ENCODE results near the gene GOLGA7B.

GOLGA7B gene

GRCh38 chr10:97820096-97820704 is 29.4 kb upstream of the GOLGA7B start:
- H3K27me3 ChIP-seq (ENCODE audit: control insufficient read depth, insufficient read depth, low read length) = no peaks in the 10 kb centered on the region
- no peaks in the 10 kb centered on the region for H3K36me3 ChIP-seq (ENCODE audit: control insufficient read depth, insufficient read depth, low read length)
- no peak overlapping the region for H3K9ac ChIP-seq (ENCODE audit: low read length)
- no peak overlapping the region for H3K4me3 ChIP-seq (ENCODE audit: low read length)
- no peaks in the 10 kb centered on the region for H3K4me1 ChIP-seq (ENCODE audit: control insufficient read depth, insufficient read depth, low read length)
- no peak overlapping the region for H3K27ac ChIP-seq (ENCODE audit: low read depth, low read length)

GRCh38 chr10:97821308-97822038 is 28.2 kb upstream of the GOLGA7B start:
- H3K9ac ChIP-seq (ENCODE audit: low read length) = no peak overlapping the region
- H3K36me3 ChIP-seq (ENCODE audit: control insufficient read depth, insufficient read depth, low read length) = no peaks in the 10 kb centered on the region
- H3K4me3 ChIP-seq (ENCODE audit: low read length) = no peak overlapping the region
- H3K27me3 ChIP-seq (ENCODE audit: control insufficient read depth, insufficient read depth, low read length) = no peaks in the 10 kb centered on the region
- H3K27ac ChIP-seq (ENCODE audit: low read depth, low read length) = no peak overlapping the region
- no peaks in the 10 kb centered on the region for H3K4me1 ChIP-seq (ENCODE audit: control insufficient read depth, insufficient read depth, low read length)

- H3K9ac ChIP-seq (ENCODE audit: low read length) = no peak overlapping the region
- no peaks in the 10 kb centered on the region for H3K4me1 ChIP-seq (ENCODE audit: control insufficient read depth, insufficient read depth, low read length)
- H3K27ac ChIP-seq (ENCODE audit: low read depth, low read length) = no peak overlapping the region
- H3K36me3 ChIP-seq (ENCODE audit: control insufficient read depth, insufficient read depth, low read length) = no peaks in the 10 kb centered on the region
- H3K4me3 ChIP-seq (ENCODE audit: low read length) = no peak overlapping the region
- H3K27me3 ChIP-seq (ENCODE audit: control insufficient read depth, insufficient read depth, low read length) = no peaks in the 10 kb centered on the region
These were observed 27.4 kb upstream of the GOLGA7B start for GRCh38 chr10:97822261-97822687.

- no peaks in the 10 kb centered on the region for H3K36me3 ChIP-seq (ENCODE audit: control insufficient read depth, insufficient read depth, low read length)
- H3K9ac ChIP-seq (ENCODE audit: low read length) = no peak overlapping the region
- no peaks in the 10 kb centered on the region for H3K27me3 ChIP-seq (ENCODE audit: control insufficient read depth, insufficient read depth, low read length)
- no peaks in the 10 kb centered on the region for H3K4me1 ChIP-seq (ENCODE audit: control insufficient read depth, insufficient read depth, low read length)
- H3K4me3 ChIP-seq (ENCODE audit: low read length) = no peak overlapping the region
- no peak overlapping the region for H3K27ac ChIP-seq (ENCODE audit: low read depth, low read length)
These were observed 25.9 kb upstream of the GOLGA7B start for GRCh38 chr10:97823734-97824133.

GRCh38 chr10:97825020-97825760 is 24.5 kb upstream of the GOLGA7B start:
- no peaks in the 10 kb centered on the region for H3K36me3 ChIP-seq (ENCODE audit: control insufficient read depth, insufficient read depth, low read length)
- no peak overlapping the region for H3K9ac ChIP-seq (ENCODE audit: low read length)
- H3K27me3 ChIP-seq (ENCODE audit: control insufficient read depth, insufficient read depth, low read length) = no peaks in the 10 kb centered on the region
- no peak overlapping the region for H3K4me3 ChIP-seq (ENCODE audit: low read length)
- H3K27ac ChIP-seq (ENCODE audit: low read depth, low read length) = no peak overlapping the region
- no peaks in the 10 kb centered on the region for H3K4me1 ChIP-seq (ENCODE audit: control insufficient read depth, insufficient read depth, low read length)

- Histone ChIP-seq H3K27me3 (ENCODE audit: control insufficient read depth, insufficient read depth, low read length) (no peaks in the 10 kb centered on the region), H3K4me3 (ENCODE audit: low read length) (no peak overlapping the region), H3K4me1 (ENCODE audit: control insufficient read depth, insufficient read depth, low read length) (no peaks in the 10 kb centered on the region), H3K9ac (ENCODE audit: low read length) (no peak overlapping the region), H3K36me3 (ENCODE audit: control insufficient read depth, insufficient read depth, low read length) (no peaks in the 10 kb centered on the region), H3K27ac (ENCODE audit: low read depth, low read length) (no peak overlapping the region)
These were observed 22.8 kb upstream of the GOLGA7B start for GRCh38 chr10:97826892-97827291.

GRCh38 chr10:97827702-97828291 is 21.8 kb upstream of the GOLGA7B start:
- no peak overlapping the region for H3K9ac ChIP-seq (ENCODE audit: low read length)
- H3K27ac ChIP-seq (ENCODE audit: low read depth, low read length) = no peak overlapping the region
- H3K27me3 ChIP-seq (ENCODE audit: control insufficient read depth, insufficient read depth, low read length) = no peaks in the 10 kb centered on the region
- no peaks in the 10 kb centered on the region for H3K36me3 ChIP-seq (ENCODE audit: control insufficient read depth, insufficient read depth, low read length)
- no peak overlapping the region for H3K4me3 ChIP-seq (ENCODE audit: low read length)
- H3K4me1 ChIP-seq (ENCODE audit: control insufficient read depth, insufficient read depth, low read length) = no peaks in the 10 kb centered on the region

- Histone ChIP-seq H3K27me3 (ENCODE audit: control insufficient read depth, insufficient read depth, low read length) (no peaks in the 10 kb centered on the region), H3K27ac (ENCODE audit: low read depth, low read length) (no peak overlapping the region), H3K9ac (ENCODE audit: low read length) (no peak overlapping the region), H3K36me3 (ENCODE audit: control insufficient read depth, insufficient read depth, low read length) (no peaks in the 10 kb centered on the region), H3K4me3 (ENCODE audit: low read length) (no peak overlapping the region), H3K4me1 (ENCODE audit: control insufficient read depth, insufficient read depth, low read length) (no peaks in the 10 kb centered on the region)
These were observed 20.9 kb upstream of the GOLGA7B start for GRCh38 chr10:97828721-97829120.

- no peak overlapping the region for H3K9ac ChIP-seq (ENCODE audit: low read length)
- no peak overlapping the region for H3K4me3 ChIP-seq (ENCODE audit: low read length)
- no peaks in the 10 kb centered on the region for H3K36me3 ChIP-seq (ENCODE audit: control insufficient read depth, insufficient read depth, low read length)
- H3K27me3 ChIP-seq (ENCODE audit: control insufficient read depth, insufficient read depth, low read length) = no peaks in the 10 kb centered on the region
- no peak overlapping the region for H3K27ac ChIP-seq (ENCODE audit: low read depth, low read length)
- no peaks in the 10 kb centered on the region for H3K4me1 ChIP-seq (ENCODE audit: control insufficient read depth, insufficient read depth, low read length)
These were observed 19.6 kb upstream of the GOLGA7B start for GRCh38 chr10:97830064-97830463.

GRCh38 chr10:97831259-97831658 is 18.4 kb upstream of the GOLGA7B start:
- H3K4me1 ChIP-seq (ENCODE audit: control insufficient read depth, insufficient read depth, low read length) = no peaks in the 10 kb centered on the region
- H3K36me3 ChIP-seq (ENCODE audit: control insufficient read depth, insufficient read depth, low read length) = no peaks in the 10 kb centered on the region
- H3K27ac ChIP-seq (ENCODE audit: low read depth, low read length) = no peak overlapping the region
- no peak overlapping the region for H3K4me3 ChIP-seq (ENCODE audit: low read length)
- no peaks in the 10 kb centered on the region for H3K27me3 ChIP-seq (ENCODE audit: control insufficient read depth, insufficient read depth, low read length)
- no peak overlapping the region for H3K9ac ChIP-seq (ENCODE audit: low read length)

- H3K27ac ChIP-seq (ENCODE audit: low read depth, low read length) = no peak overlapping the region
- no peaks in the 10 kb centered on the region for H3K36me3 ChIP-seq (ENCODE audit: control insufficient read depth, insufficient read depth, low read length)
- H3K4me3 ChIP-seq (ENCODE audit: low read length) = no peak overlapping the region
- no peaks in the 10 kb centered on the region for H3K4me1 ChIP-seq (ENCODE audit: control insufficient read depth, insufficient read depth, low read length)
- H3K9ac ChIP-seq (ENCODE audit: low read length) = no peak overlapping the region
- no peaks in the 10 kb centered on the region for H3K27me3 ChIP-seq (ENCODE audit: control insufficient read depth, insufficient read depth, low read length)
These were observed 13.2 kb upstream of the GOLGA7B start for GRCh38 chr10:97836446-97836845.

GRCh38 chr10:97838091-97838490 is 11.6 kb upstream of the GOLGA7B start:
- no peaks in the 10 kb centered on the region for H3K4me1 ChIP-seq (ENCODE audit: control insufficient read depth, insufficient read depth, low read length)
- H3K27me3 ChIP-seq (ENCODE audit: control insufficient read depth, insufficient read depth, low read length) = no peaks in the 10 kb centered on the region
- no peak overlapping the region for H3K9ac ChIP-seq (ENCODE audit: low read length)
- H3K36me3 ChIP-seq (ENCODE audit: control insufficient read depth, insufficient read depth, low read length) = no peaks in the 10 kb centered on the region
- H3K4me3 ChIP-seq (ENCODE audit: low read length) = no peak overlapping the region
- H3K27ac ChIP-seq (ENCODE audit: low read depth, low read length) = no peak overlapping the region

All from rectal smooth muscle tissue (tissue), 1 donor.